Stimulated activated CD4-positive, alpha-beta T cell treated with anti-CD3 and anti-CD28 coated beads, Interleukin-12 subunit alpha, Interleukin-12 subunit beta, amount 100 ng/mL, for 4 hours (primary cell): ENCODE data around the gene MID1.

Experiments used
- DNase-seq: peaks from one replicate; pipeline ENCODE4 v3.0.0-alpha.2; 2020

MID1 gene

DNA sequence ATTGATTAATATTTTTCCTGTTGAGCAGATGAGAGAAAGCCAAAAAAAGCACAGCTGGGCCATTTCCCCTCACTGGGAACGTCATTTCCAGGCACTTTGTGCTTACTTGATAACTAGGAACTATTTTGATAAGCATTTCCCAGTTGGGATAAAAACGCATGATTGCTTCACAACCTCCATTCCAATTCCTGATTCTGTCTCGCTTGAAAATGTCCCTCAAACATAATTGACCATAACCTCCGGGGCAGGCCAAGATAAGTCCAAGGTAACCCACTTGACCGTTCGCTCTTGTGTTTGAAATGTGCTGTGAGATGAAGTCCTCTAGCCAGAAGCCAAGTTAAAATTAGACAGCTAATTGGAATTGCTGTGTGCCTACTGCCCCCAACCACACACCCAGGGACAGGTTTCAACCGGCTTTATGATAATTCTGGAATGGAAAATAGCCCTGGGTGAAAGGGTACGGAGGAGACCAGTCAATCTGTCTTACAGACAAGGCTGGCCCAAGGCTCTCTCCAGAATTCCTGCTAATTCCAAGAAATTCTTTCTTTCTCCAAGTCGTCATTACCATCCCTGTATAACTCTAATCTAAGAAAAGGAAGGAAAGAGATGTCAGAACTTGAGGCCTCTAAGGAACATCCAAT is 137.1 kb downstream of the MID1 start:
- no peak for DNase-seq

- DNase-seq: no peak
These were observed 137.7 kb downstream of the MID1 start for GRCh38 chrX:10482708-10483107.

- DNase-seq: no peak
These were observed 138.1 kb downstream of the MID1 start for GRCh38 chrX:10482261-10482660.

- DNase-seq: no peak
These were observed 139.5 kb downstream of the MID1 start for GRCh38 chrX:10480861-10481260.

- DNase-seq: no peak
These were observed 140.9 kb downstream of the MID1 start for GRCh38 chrX:10479508-10479907.

GRCh38 chrX:10477525-10477924 is 142.9 kb downstream of the MID1 start:
- no peak for DNase-seq

DNA sequence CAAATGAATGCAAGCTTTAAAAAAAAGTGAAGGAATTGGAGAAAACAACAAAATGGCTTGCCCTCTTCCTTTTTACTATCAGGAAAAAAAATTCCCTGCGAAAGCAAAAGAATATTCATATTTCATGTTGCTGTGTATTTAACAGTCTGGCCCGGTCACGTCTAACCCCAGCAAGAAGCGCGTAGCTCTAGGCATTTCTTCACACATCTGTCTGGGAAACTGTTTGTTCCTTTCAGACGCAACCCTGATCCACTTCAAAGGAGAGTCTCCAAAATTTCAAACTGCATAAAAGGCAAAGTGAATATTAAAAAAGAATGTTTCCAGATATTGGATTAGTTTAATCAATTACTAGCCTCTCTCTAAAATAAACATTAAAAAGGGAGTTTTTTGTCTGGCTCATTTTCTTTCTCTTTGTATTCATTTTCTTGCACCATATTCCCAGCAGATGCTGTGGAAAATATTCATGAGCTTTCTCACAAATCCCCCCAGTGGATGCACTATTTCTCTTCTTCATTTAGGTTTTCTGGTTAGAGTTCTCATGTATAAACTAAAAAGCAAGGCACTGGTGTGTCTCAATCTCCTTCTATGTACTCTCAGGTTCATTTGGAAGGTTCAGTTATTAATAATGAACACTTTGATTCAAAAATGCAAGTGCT is 145.3 kb downstream of the MID1 start:
- no peak for DNase-seq

DNA sequence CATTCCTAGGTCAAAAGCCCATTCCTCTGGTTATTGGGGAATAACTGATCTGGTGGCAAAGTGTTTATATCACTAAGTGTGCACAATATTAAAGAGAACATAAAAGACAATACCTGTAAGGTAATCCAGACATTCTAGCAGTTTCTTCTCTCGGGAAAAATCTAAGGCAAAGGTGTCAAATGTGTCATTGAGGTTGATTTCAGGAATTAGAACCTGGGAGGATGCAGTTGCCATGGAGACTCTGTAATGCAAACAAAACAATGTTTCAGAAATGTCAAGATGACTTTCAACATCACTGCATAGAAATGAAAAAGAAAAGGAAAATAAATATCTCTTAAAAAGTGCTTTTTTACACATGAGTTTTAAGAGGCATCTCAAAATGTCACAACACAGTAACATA is 145.9 kb downstream of the MID1 start:
- no peak for DNase-seq

DNA sequence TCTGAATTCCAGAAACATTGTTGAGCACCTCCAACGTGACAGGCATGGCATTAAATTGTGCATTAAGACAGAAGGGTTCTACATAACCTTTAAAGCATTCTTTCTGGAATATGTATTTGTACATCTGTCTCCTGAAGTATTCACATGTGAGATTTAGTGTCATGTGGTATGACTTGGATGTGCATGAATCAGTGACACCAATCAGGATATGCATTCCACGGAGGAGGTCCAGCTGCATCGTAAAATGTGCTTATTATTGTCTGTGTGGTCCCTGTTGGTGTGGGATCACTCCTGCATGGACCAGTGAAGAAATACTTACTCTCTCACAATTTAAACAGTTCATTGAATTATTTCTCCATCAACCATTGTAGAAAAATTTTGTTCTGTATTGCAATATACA is 149.0 kb downstream of the MID1 start:
- no peak for DNase-seq

DNA sequence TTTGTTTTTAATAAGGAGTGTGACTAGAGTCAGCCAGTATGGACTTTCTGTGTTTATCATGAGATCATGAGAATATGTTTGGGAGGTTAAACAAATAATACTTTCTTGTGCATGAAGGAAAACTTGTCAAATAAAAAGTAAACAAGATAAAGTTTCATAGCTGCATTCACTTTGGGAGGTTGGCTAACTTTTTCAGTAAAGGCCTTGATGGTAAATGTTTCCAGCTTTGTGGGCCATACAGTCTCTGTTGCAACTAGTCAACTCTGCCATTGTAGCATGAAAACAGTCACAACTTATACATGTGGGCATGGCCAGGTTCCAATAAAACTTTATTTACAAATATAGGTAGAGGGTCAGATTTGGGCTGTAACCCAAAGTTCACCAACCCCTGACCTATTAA is 150.4 kb downstream of the MID1 start:
- no peak for DNase-seq

GRCh38 chrX:10467793-10468192 is 152.6 kb downstream of the MID1 start:
- no peak for DNase-seq

- no peak for DNase-seq
These were observed 155.1 kb downstream of the MID1 start for GRCh38 chrX:10465254-10465653.

DNA sequence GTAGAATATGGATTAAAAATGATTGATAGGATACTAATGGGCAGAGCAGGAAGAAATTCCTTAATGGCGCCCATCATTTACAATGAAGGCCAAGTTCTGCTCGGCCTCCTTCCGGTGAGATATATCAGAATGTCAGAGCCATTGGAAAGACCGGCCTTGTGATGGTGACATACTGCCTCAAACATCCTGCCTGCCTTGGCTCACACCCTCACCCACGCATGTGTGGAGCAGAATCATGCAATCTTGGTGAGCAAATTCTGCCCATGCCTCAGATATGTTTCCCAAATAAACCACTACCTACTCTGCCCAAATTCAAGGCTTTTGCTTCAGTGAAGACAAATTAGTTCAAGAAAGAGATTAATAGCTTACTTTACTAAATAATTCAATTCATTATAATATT is 163.3 kb downstream of the MID1 start:
- DNase-seq: no peak

DNA sequence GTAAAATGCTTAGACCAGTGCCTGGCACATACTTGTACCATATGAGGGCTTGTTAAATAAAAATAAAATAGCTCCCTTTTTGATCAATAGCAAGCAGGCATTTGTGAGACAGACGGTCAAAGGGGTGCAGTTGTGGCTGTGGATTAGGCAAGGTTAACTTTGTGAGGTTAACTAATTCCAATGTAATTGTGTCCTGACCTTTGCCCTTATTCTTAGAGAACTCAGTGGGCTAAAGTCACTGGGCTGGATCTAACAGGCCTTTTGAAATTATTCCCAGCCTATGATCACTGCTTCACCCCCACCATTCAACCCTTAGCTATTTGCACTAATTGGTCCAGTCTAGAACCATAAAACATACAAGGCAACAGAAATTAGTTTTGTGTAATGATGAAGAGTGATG is 166.4 kb downstream of the MID1 start:
- DNase-seq: no peak

DNA sequence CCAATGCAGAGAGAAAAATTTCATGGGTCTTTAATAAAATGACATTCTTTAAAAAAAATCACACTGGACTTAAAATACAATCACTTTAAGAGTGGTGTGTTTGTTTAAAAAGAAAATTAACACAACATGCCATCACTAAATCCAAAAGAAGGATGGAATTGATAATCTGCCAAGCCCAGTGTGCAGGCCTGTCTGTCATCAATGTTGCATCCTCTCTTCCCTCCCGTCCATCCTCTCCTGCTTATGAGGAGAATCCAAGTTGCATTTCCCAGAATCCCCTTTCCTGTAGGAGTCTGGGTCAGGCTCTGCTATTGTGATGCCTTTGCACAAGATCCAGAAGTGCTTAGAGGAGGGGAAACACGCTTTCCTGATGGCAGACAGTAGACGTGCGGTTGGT is 169.4 kb downstream of the MID1 start:
- DNase-seq: no peak

DNA sequence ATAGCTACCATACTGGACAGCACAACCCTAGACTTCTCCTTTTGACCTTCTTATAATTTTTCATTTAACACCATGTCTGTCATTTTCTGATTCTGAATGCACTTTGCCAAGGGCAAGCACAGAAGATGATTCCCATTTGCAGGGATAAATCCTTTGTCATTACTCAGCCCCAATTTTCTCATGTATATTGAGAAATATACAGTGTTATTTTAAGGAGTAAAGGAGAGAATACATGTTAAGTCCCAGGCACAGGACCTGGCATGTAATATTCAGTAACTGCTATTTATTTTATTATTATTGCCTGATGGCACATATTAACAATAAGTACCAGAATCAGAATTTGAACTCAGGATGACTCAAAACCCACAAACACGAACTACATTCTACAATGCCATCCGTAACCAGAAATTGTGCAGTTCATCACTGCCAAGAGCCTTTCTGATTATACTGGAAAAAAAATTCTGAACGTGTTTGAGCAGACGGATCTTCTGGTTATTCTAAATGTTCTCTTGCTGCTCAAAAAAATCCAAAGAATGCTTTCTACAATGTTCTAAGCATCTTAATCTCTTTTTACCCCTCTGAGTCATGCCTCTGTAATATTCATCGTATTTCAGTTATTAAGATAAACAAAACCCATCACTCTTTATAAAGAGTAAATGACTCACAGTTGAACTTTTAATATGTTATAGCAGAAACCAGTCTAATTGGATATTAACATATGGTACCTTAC is 170.0 kb downstream of the MID1 start:
- DNase-seq: no peak

DNA sequence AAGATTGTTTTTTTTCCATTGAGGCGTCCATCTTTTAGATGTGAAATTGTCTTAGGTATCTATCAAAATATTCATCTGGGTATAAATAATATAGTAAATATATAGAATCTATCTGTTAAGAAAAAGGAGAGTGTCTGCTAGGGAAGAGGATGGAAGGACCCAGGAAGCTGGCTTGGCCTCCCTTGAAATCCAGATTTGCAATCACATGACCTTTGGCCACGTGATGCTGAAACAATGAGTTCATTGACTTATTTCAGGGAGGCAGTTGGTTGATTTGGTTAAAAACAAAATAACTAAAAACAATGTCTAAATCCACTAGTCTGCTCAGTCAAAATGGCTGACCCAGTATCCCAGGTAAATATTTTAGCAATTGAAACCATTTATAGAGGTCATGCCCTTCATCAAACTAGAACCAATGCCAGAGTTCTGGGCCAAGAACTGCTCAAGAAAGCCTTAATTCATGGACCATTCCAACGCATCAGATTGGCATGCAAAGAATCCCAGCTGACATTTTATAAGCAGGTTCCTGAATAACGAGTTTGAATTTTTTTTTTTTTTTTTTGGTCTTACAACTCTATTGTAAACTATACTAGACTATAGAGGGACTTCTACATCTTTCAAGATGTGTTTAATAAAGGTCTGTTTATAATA is 172.7 kb downstream of the MID1 start:
- no peak for DNase-seq

GRCh38 chrX:10444204-10444603 is 176.2 kb downstream of the MID1 start:
- no peak for DNase-seq

DNA sequence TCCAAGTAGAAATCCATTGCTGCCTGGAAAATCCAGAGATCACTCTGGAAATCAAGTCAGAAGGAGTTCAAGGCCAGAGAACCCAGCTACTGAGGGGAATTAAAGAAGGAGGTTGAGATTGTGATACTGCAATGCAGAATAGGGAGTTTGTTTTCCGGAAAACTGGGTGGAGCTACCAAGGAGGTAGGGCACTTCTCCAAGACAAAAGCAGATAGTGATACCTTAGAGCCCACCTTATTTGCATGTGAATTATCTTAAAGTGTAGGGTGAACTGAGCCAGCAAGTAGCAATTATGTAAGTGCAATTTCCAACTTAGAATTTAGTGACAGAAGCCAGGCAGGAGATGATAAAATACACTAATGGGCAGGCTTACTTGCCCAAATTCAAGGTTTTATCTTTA is 178.9 kb downstream of the MID1 start:
- no peak for DNase-seq

DNA sequence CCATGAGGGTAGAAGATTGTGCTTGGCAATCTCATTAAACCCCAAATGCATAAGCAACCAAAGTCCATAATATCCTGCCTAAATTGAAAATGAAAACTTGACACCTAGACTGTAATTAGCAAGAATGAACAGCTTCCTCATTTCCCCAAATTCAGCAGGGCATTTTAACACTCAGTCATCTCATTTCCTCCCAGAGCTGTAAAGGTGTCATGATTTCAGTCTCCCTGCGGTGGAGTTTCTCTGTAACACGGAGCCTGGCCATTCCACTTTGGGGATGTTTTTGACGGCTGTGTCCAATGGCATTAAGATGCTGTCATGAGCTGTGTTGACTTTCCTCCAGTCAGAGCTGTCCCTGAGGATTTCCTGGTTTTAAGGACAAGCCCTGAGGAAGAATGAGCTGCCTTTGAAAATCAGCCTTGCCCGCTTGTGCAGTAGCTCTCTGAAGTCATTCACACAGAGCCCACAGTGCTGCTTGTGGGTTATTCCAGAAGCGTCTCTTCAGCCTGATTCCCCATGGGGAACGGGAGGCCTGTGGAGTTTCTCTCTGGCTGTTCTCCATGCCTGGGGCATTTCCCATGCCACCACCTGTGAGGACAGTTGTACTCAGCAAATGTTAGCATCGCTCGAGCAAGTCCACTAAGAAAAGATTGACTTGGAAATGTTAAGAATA is 187.0 kb downstream of the MID1 start:
- no peak for DNase-seq

DNA sequence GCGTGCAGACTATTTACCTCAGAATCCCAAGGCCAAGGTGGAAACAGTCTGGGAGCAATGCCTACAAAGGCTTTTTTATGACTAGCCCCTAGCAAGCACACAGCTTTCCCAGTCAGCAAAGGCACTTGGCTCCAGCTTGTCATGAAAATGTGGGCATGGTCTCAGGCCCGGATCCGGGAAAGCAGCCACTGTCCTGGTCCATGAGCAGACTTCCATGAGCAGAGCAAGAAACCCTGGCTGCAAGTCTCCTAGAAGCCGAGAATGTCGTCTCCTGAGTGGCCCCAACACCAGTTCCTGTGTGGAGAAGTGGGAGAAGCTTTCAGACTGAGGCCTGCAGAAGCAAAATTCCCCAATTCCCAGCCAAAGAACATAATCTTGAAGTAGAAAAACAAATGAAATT is 190.5 kb downstream of the MID1 start:
- no peak for DNase-seq

GRCh38 chrX:10427249-10427648 is 193.1 kb downstream of the MID1 start:
- no peak for DNase-seq

DNA sequence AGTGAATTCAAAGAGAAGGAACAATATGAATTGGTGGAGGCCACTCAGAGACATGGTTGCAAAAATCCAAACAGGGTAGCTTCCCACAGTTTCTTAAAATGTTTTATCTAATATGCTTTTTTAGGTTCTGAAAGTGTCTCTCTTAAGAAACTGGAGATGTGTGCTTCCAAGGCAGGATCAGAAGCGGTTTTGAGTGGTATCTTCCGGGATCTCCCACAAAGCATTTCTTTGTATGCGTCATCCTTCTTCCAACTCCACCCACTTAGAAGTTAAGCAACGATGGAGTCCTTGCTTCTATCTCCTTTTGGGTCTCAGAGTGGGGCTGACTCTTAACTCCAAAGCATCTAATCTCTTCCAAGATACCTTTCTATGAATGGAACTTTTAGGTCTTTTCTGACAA is 196.7 kb downstream of the MID1 start:
- DNase-seq: no peak
